H1 (cell line): ENCODE data around the gene NRBF2.

Experiments
- CBX8 ChIP-seq: fragments of 300-800, 300-1000 bp; sonication (generic); IDR thresholded peaks from 2 replicates; pipeline ENCODE4 v1.7.1; 2016; ENCODE audit warnings: low read depth, low read length, borderline replicate concordance
- EGR1 ChIP-seq: IDR thresholded peaks from 2 replicates; pipeline ENCODE4 v1.6.1; 2011; ENCODE audit warnings: low read depth, low read length, borderline replicate concordance
- EP300 ChIP-seq, 2 experiments: IDR thresholded peaks; 1 replicate in 1 of 2; 2 replicates in 1 of 2; pipeline ENCODE4 v1.6.1; 2011 to 2012; ENCODE audit warnings: low read depth in 2 of 2, low read length in 2 of 2, mild to moderate bottlenecking in 2 of 2, borderline replicate concordance in 1 of 2, inconsistent platforms in 1 of 2, moderate library complexity in 1 of 2
- EZH2 ChIP-seq: fragments of 200-600 bp; sonication (generic); IDR thresholded peaks from 2 replicates; pipeline ENCODE4 v1.7.1; 2012; ENCODE audit warnings: low read depth, mild to moderate bottlenecking, moderate library complexity, low read length, inconsistent platforms; ENCODE audit not compliant: severe bottlenecking
- JUN ChIP-seq: IDR thresholded peaks from 2 replicates; pipeline ENCODE4 v1.6.1; 2011; ENCODE audit warnings: low read depth, mild to moderate bottlenecking, improper control_type of control experiment, low read length
- KDM1A ChIP-seq: fragments of 200-600, 300-600 bp; sonication (generic); IDR thresholded peaks from 2 replicates; pipeline ENCODE4 v1.7.1; 2016; ENCODE audit warnings: mild to moderate bottlenecking, low read length, borderline replicate concordance
- MAFK ChIP-seq: IDR thresholded peaks from 2 replicates; pipeline ENCODE4 v1.6.1; 2012; ENCODE audit warnings: low read depth, mild to moderate bottlenecking, improper control_type of control experiment, low read length
- POLR2A ChIP-seq, 2 experiments: IDR thresholded peaks; 1 replicate in 1 of 2; 2 replicates in 1 of 2; pipeline ENCODE4 v1.6.1; 2011; ENCODE audit warnings: low read depth in 2 of 2, low read length in 2 of 2, mild to moderate bottlenecking in 2 of 2; ENCODE audit errors: control extremely low read depth in 1 of 2
- POLR2AphosphoS5 ChIP-seq: IDR thresholded peaks from 2 replicates; pipeline ENCODE4 v1.6.1; 2011; ENCODE audit warnings: low read depth, low read length
- SIX5 ChIP-seq: IDR thresholded peaks from 2 replicates; pipeline ENCODE4 v1.6.1; 2011; ENCODE audit warnings: mild to moderate bottlenecking, low read depth, low read length
- TF ChIP-seq, protein P1 (sequence below), 3 experiments: IDR thresholded peaks; 1 replicate in 2 of 3; 2 replicates in 1 of 3; pipeline versions ENCODE4 v1.5.1 to v1.6.1; 2011; ENCODE audit warnings: low read length in 3 of 3, mild to moderate bottlenecking in 3 of 3, inconsistent platforms in 2 of 3, low read depth in 1 of 3, moderate library complexity in 1 of 3; ENCODE audit not compliant: insufficient read depth in 1 of 3; ENCODE audit errors: control extremely low read depth in 1 of 3
- TF ChIP-seq, protein P2 (sequence below): IDR thresholded peaks from 2 replicates; pipeline ENCODE4 v1.6.1; 2011; ENCODE audit warnings: low read depth, mild to moderate bottlenecking, low read length; ENCODE audit not compliant: insufficient read depth
- TF ChIP-seq, protein P3 (sequence below): IDR thresholded peaks from 2 replicates; pipeline ENCODE4 v1.6.1; 2012; ENCODE audit warnings: inconsistent platforms

DNA sequence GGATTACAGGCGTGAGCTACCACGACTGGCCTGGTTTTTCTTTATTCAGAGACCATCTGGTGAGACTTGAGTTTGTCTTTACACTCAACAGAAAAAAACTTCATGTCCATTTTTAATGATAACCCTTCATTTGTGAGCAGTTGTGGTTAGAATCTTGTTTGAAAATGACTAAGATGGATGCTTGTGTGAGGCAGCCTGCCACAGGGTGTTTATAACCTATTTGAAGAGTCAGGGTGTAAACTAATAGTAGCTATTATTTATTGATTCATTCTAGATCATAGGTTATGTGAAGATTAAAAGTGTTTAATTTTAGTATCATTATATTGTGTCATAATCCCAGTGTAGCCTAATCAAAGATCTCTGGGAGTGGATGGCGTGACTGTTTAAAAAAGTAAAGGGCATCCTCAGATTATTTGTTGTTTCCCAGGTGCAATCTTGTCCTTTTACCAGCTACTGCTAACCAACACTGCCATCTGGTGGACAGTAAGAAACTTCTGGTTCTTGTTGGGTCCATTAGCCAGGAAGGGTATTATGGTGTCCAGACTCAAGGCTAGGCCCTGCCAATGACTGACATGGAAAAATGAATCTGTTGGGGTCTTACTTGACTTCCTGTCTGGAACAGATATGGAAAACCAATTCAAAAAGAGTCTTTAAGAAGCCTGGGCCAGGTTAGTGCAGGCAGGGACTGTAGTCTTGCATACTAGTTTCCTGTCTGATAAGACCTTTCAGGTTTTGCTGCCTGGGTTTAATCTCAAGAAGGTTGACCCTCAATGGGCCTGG is 24.9 kb downstream of the NRBF2 start:
- TF ChIP-seq EP300 (IDR thresholded peaks at IDR 0.05; ENCODE audit: borderline replicate concordance in 1 of 2, low read depth in 2 of 2, low read length in 2 of 2) = no peak
- TF ChIP-seq POLR2A (IDR thresholded peaks at IDR 0.05; ENCODE audit: control extremely low read depth in 1 of 2, low read depth in 2 of 2, low read length in 2 of 2) = no peak
- TF ChIP-seq, protein P1, sequence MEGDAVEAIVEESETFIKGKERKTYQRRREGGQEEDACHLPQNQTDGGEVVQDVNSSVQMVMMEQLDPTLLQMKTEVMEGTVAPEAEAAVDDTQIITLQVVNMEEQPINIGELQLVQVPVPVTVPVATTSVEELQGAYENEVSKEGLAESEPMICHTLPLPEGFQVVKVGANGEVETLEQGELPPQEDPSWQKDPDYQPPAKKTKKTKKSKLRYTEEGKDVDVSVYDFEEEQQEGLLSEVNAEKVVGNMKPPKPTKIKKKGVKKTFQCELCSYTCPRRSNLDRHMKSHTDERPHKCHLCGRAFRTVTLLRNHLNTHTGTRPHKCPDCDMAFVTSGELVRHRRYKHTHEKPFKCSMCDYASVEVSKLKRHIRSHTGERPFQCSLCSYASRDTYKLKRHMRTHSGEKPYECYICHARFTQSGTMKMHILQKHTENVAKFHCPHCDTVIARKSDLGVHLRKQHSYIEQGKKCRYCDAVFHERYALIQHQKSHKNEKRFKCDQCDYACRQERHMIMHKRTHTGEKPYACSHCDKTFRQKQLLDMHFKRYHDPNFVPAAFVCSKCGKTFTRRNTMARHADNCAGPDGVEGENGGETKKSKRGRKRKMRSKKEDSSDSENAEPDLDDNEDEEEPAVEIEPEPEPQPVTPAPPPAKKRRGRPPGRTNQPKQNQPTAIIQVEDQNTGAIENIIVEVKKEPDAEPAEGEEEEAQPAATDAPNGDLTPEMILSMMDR (IDR thresholded peaks at IDR 0.05; ENCODE audit: control extremely low read depth in 1 of 3, insufficient read depth in 1 of 3, low read depth in 1 of 3, low read length in 3 of 3) = peak in 2 of 3 experiments; percentile 76 to 82; a peak in 3 of 4 replicates
- no peak for TF ChIP-seq KDM1A
- TF ChIP-seq EZH2 = no peak
- TF ChIP-seq, protein P2, sequence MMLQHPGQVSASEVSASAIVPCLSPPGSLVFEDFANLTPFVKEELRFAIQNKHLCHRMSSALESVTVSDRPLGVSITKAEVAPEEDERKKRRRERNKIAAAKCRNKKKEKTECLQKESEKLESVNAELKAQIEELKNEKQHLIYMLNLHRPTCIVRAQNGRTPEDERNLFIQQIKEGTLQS = no peak
- TF ChIP-seq JUN = no peak
- TF ChIP-seq SIX5 = no peak
- no peak for TF ChIP-seq CBX8
- TF ChIP-seq MAFK = no peak
- TF ChIP-seq POLR2AphosphoS5 = no peak
- TF ChIP-seq, protein P3, sequence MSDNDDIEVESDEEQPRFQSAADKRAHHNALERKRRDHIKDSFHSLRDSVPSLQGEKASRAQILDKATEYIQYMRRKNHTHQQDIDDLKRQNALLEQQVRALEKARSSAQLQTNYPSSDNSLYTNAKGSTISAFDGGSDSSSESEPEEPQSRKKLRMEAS = no peak
- TF ChIP-seq EGR1 = no peak
